Stimulated activated CD8-positive, alpha-beta memory T cell treated with anti-CD3 and anti-CD28 coated beads, Interleukin-15, amount 100 ng/mL, for 1 hour (primary cell): ENCODE measurements around the gene NEAT1.

Experiments
- DNase-seq: peaks from one replicate; pipeline ENCODE4 v3.0.0-alpha.2; 2020; ENCODE audit warnings: low read depth

NEAT1 gene

GRCh38 chr11:65389294-65389980, 33.2 kb upstream of the NEAT1 start:
- DNase-seq = no peak

GRCh38 chr11:65390099-65390941, 32.3 kb upstream of the NEAT1 start:
- no peak for DNase-seq

GRCh38 chr11:65390996-65391395, 31.6 kb upstream of the NEAT1 start:
- DNase-seq = no peak

GRCh38 chr11:65392186-65392829, 30.3 kb upstream of the NEAT1 start:
- DNase-seq = no peak

- no peak for DNase-seq
Measured at GRCh38 chr11:65392899-65393298, 29.7 kb upstream of the NEAT1 start.

GRCh38 chr11:65393513-65394079, 29.0 kb upstream of the NEAT1 start:
- DNase-seq = no peak

- no peak for DNase-seq
Measured at GRCh38 chr11:65394125-65394536, 28.5 kb upstream of the NEAT1 start.

GRCh38 chr11:65395961-65396530, 26.6 kb upstream of the NEAT1 start:
- DNase-seq = no peak

GRCh38 chr11:65396769-65397745, 25.5 kb upstream of the NEAT1 start:
- DNase-seq = no peak

GRCh38 chr11:65398362-65398910, 24.2 kb upstream of the NEAT1 start:
- no peak for DNase-seq

- DNase-seq = no peak
Measured at GRCh38 chr11:65399249-65399648, 23.3 kb upstream of the NEAT1 start.

GRCh38 chr11:65399845-65400244, 22.8 kb upstream of the NEAT1 start:
- DNase-seq = no peak

GRCh38 chr11:65400307-65401072, 22.1 kb upstream of the NEAT1 start:
- DNase-seq = no peak

- DNase-seq = no peak
Measured at GRCh38 chr11:65401073-65401802, 21.4 kb upstream of the NEAT1 start.

GRCh38 chr11:65401803-65402248, 20.8 kb upstream of the NEAT1 start:
- DNase-seq = no peak

- no peak for DNase-seq
Measured at GRCh38 chr11:65402790-65403189, 19.8 kb upstream of the NEAT1 start.

GRCh38 chr11:65403607-65404121, 18.9 kb upstream of the NEAT1 start:
- DNase-seq = no peak

GRCh38 chr11:65404210-65404609, 18.4 kb upstream of the NEAT1 start:
- no peak for DNase-seq
